GM23338 (cell line): Measurements from ENCODE around the gene AKT1S1. TPM values are rescaled to one million over a fixed set of nuclear protein-coding genes. Genes with fewer than 3 reads are reported as not detected.

Experiments used
- ATAC-seq: fragments of 200-7000 bp; cut with Tn5 transposase; 3 replicates; pipeline ENCODE4 v1.9.1; 2020
- DNase-seq: peaks from one replicate; pipeline ENCODE4 v3.0.0-alpha.2; 2015; ENCODE audit warnings: low spot score
- H2AFZ ChIP-seq: fragments of 200-600 bp; sonication (generic); 2 replicates; pipeline ENCODE4 v1.8.0; 2016; ENCODE audit warnings: antibody characterized with exemption, mild to moderate bottlenecking, moderate library complexity
- H3F3A ChIP-seq: fragments of 200-600 bp; sonication (generic); replicated peaks from 2 replicates; pipeline ENCODE4 v1.8.0; 2017; ENCODE audit warnings: antibody characterized with exemption, mixed run types, low read depth
- H3K27ac ChIP-seq: fragments of 200-600 bp; sonication (generic); 2 replicates; pipeline ENCODE4 v1.6.1; 2016; ENCODE audit warnings: low read depth
- H3K27me3 ChIP-seq: fragments of 200-600 bp; sonication (generic); 2 replicates; pipeline ENCODE4 v1.8.0; 2016; ENCODE audit warnings: mild to moderate bottlenecking, mixed run types, moderate library complexity; ENCODE audit not compliant: insufficient read depth
- H3K36me3 ChIP-seq: fragments of 200-600 bp; sonication (generic); 2 replicates; pipeline ENCODE4 v1.8.0; 2016; ENCODE audit warnings: mild to moderate bottlenecking; ENCODE audit not compliant: insufficient read depth
- H3K4me1 ChIP-seq: fragments of 200-600 bp; sonication (generic); 2 replicates; pipeline ENCODE4 v1.8.0; 2016; ENCODE audit warnings: mild to moderate bottlenecking, moderate library complexity; ENCODE audit not compliant: insufficient read depth
- H3K4me2 ChIP-seq: fragments of 200-600 bp; sonication (generic); 2 replicates; pipeline ENCODE4 v1.7.1; 2017; ENCODE audit warnings: mixed run types
- H3K4me3 ChIP-seq: fragments of 200-600 bp; sonication (generic); 2 replicates; pipeline ENCODE4 v1.6.1; 2016; ENCODE audit warnings: mixed run types
- H3K79me2 ChIP-seq: fragments of 200-600 bp; sonication (generic); replicated peaks from 2 replicates; pipeline ENCODE4 v1.8.0; 2017; ENCODE audit warnings: mild to moderate bottlenecking; ENCODE audit not compliant: insufficient read depth
- H3K9me2 ChIP-seq: fragments of 200-600 bp; sonication (generic); 2 replicates; pipeline ENCODE4 v1.8.0; 2017; ENCODE audit not compliant: insufficient read depth
- H4K20me1 ChIP-seq: fragments of 200-600 bp; sonication (generic); replicated peaks from 2 replicates; pipeline ENCODE4 v1.8.0; 2017; ENCODE audit warnings: mild to moderate bottlenecking; ENCODE audit not compliant: insufficient read depth
- H3K27ac Mint-ChIP-seq: 2 replicates; pipeline ENCODE4 v1.8.0; 2020; ENCODE audit warnings: inconsistent platforms, mild to moderate bottlenecking, moderate library complexity, mixed read lengths
- H3K27me3 Mint-ChIP-seq: 3 replicates; pipeline ENCODE4 v1.8.0; 2022; ENCODE audit warnings: low read depth, mild to moderate bottlenecking, moderate library complexity, mixed read lengths, inconsistent platforms; ENCODE audit not compliant: insufficient read depth, poor library complexity
- H3K36me3 Mint-ChIP-seq: 3 replicates; pipeline ENCODE4 v1.8.0; 2021; ENCODE audit warnings: low read depth, mild to moderate bottlenecking, inconsistent platforms, moderate library complexity, mixed read lengths
- H3K4me1 Mint-ChIP-seq: 3 replicates; pipeline ENCODE4 v1.8.0; 2020; ENCODE audit warnings: mild to moderate bottlenecking, inconsistent platforms, mixed read lengths
- H3K4me3 Mint-ChIP-seq: 3 replicates; pipeline ENCODE4 v1.8.0; 2021; ENCODE audit warnings: moderate library complexity, mild to moderate bottlenecking, inconsistent platforms, mixed read lengths
- H3K9me3 Mint-ChIP-seq: 3 replicates; pipeline ENCODE4 v1.8.0; 2020; ENCODE audit warnings: moderate library complexity, mild to moderate bottlenecking, inconsistent platforms, mixed read lengths
- CREB1 ChIP-seq: fragments of 250-450 bp; sonication (Bioruptor Pico); IDR thresholded peaks from 2 replicates; pipeline ENCODE4 v1.5.0; 2020; ENCODE audit warnings: low read depth, mild to moderate bottlenecking, moderate library complexity
- EZH2 ChIP-seq: fragments of 200-600 bp; sonication (generic); IDR thresholded peaks from one replicate; pipeline ENCODE4 v1.8.0; 2017; ENCODE audit warnings: antibody characterized with exemption, mild to moderate bottlenecking, low read depth; ENCODE audit not compliant: unreplicated experiment
- EZH2phosphoT487 ChIP-seq: fragments of 200-600 bp; sonication (generic); IDR thresholded peaks from one replicate; pipeline ENCODE4 v1.8.1; 2018; ENCODE audit warnings: antibody characterized with exemption; ENCODE audit not compliant: unreplicated experiment
- JUNB ChIP-seq: IDR thresholded peaks from one replicate; pipeline ENCODE4 v1.6.1; 2016; ENCODE audit warnings: antibody characterized with exemption; ENCODE audit not compliant: unreplicated experiment
- POLR2AphosphoS5 ChIP-seq: IDR thresholded peaks from 2 replicates; pipeline ENCODE4 v1.6.1; 2016; ENCODE audit warnings: antibody characterized with exemption, low read depth
- REST ChIP-seq: IDR thresholded peaks from one replicate; pipeline ENCODE4 v1.6.1; 2018; ENCODE audit warnings: antibody characterized with exemption; ENCODE audit not compliant: unreplicated experiment
- ZNF114 ChIP-seq: fragments of 250-450 bp; sonication (Bioruptor Pico); IDR thresholded peaks from 2 replicates; pipeline ENCODE4 v1.5.0; 2020; ENCODE audit warnings: mild to moderate bottlenecking, moderate library complexity
- ZNF331 ChIP-seq: fragments of 250-450 bp; sonication (Bioruptor Pico); IDR thresholded peaks from 2 replicates; pipeline ENCODE4 v1.5.0; 2020; ENCODE audit warnings: low read depth, mild to moderate bottlenecking, moderate library complexity
- polyA plus RNA-seq: library from polyadenylated mRNA; unstranded; fragments of >200 nt; fragmentation: Nextera tagmentation; extraction: Ambion mirVana; gene quantifications from 2 replicates; pipeline ENCODE4 v1.2.1, GENCODE V29; 2016
- total RNA-seq: library from RNA; depleted of rRNA; stranded (reverse); fragments of >200 nt; shearing (Covaris generic); gene quantifications from 2 replicates; pipeline ENCODE4 v1.2.3, GENCODE V29; 2014
- TF ChIP-seq, protein P1 (sequence below), 2 experiments: fragments of 200-600 bp in 1 of 2; sonication (generic) in 1 of 2; conservative IDR thresholded peaks; 2 replicates each; pipeline versions ENCODE4 v1.5.1 to v1.6.1; 2016 to 2017; ENCODE audit warnings: antibody characterized with exemption in 2 of 2, low read depth in 2 of 2, mild to moderate bottlenecking in 2 of 2, moderate library complexity in 1 of 2
- TF ChIP-seq, protein P2 (sequence below): IDR thresholded peaks from 2 replicates; pipeline ENCODE4 v1.6.1; 2016; ENCODE audit warnings: antibody characterized with exemption
- TF ChIP-seq, protein P3 (sequence below): fragments of 250-450 bp; sonication (Bioruptor Pico); IDR thresholded peaks from 2 replicates; pipeline ENCODE4 v1.5.0; 2020; ENCODE audit warnings: mild to moderate bottlenecking, moderate library complexity

AKT1S1 gene
- total and polyA plus RNA-seq, 2 experiments from 2014 or later, result 21.5 to 28.6 TPM

- TF ChIP-seq POLR2AphosphoS5, result no peak
- TF ChIP-seq ZNF114 (CRISPR knock-in tag), result no peak
- no peak for TF ChIP-seq CREB1 (CRISPR knock-in tag)
- TF ChIP-seq EZH2, result no peak
- TF ChIP-seq, protein P1, sequence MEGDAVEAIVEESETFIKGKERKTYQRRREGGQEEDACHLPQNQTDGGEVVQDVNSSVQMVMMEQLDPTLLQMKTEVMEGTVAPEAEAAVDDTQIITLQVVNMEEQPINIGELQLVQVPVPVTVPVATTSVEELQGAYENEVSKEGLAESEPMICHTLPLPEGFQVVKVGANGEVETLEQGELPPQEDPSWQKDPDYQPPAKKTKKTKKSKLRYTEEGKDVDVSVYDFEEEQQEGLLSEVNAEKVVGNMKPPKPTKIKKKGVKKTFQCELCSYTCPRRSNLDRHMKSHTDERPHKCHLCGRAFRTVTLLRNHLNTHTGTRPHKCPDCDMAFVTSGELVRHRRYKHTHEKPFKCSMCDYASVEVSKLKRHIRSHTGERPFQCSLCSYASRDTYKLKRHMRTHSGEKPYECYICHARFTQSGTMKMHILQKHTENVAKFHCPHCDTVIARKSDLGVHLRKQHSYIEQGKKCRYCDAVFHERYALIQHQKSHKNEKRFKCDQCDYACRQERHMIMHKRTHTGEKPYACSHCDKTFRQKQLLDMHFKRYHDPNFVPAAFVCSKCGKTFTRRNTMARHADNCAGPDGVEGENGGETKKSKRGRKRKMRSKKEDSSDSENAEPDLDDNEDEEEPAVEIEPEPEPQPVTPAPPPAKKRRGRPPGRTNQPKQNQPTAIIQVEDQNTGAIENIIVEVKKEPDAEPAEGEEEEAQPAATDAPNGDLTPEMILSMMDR (conservative IDR thresholded peaks at IDR 0.05; ENCODE audit: low read depth in 2 of 2), result no peak
- TF ChIP-seq EZH2phosphoT487, result no peak
- no peak for TF ChIP-seq ZNF331 (CRISPR knock-in tag)
- TF ChIP-seq, protein P2, sequence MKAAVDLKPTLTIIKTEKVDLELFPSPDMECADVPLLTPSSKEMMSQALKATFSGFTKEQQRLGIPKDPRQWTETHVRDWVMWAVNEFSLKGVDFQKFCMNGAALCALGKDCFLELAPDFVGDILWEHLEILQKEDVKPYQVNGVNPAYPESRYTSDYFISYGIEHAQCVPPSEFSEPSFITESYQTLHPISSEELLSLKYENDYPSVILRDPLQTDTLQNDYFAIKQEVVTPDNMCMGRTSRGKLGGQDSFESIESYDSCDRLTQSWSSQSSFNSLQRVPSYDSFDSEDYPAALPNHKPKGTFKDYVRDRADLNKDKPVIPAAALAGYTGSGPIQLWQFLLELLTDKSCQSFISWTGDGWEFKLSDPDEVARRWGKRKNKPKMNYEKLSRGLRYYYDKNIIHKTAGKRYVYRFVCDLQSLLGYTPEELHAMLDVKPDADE, result no peak
- TF ChIP-seq, protein P3, sequence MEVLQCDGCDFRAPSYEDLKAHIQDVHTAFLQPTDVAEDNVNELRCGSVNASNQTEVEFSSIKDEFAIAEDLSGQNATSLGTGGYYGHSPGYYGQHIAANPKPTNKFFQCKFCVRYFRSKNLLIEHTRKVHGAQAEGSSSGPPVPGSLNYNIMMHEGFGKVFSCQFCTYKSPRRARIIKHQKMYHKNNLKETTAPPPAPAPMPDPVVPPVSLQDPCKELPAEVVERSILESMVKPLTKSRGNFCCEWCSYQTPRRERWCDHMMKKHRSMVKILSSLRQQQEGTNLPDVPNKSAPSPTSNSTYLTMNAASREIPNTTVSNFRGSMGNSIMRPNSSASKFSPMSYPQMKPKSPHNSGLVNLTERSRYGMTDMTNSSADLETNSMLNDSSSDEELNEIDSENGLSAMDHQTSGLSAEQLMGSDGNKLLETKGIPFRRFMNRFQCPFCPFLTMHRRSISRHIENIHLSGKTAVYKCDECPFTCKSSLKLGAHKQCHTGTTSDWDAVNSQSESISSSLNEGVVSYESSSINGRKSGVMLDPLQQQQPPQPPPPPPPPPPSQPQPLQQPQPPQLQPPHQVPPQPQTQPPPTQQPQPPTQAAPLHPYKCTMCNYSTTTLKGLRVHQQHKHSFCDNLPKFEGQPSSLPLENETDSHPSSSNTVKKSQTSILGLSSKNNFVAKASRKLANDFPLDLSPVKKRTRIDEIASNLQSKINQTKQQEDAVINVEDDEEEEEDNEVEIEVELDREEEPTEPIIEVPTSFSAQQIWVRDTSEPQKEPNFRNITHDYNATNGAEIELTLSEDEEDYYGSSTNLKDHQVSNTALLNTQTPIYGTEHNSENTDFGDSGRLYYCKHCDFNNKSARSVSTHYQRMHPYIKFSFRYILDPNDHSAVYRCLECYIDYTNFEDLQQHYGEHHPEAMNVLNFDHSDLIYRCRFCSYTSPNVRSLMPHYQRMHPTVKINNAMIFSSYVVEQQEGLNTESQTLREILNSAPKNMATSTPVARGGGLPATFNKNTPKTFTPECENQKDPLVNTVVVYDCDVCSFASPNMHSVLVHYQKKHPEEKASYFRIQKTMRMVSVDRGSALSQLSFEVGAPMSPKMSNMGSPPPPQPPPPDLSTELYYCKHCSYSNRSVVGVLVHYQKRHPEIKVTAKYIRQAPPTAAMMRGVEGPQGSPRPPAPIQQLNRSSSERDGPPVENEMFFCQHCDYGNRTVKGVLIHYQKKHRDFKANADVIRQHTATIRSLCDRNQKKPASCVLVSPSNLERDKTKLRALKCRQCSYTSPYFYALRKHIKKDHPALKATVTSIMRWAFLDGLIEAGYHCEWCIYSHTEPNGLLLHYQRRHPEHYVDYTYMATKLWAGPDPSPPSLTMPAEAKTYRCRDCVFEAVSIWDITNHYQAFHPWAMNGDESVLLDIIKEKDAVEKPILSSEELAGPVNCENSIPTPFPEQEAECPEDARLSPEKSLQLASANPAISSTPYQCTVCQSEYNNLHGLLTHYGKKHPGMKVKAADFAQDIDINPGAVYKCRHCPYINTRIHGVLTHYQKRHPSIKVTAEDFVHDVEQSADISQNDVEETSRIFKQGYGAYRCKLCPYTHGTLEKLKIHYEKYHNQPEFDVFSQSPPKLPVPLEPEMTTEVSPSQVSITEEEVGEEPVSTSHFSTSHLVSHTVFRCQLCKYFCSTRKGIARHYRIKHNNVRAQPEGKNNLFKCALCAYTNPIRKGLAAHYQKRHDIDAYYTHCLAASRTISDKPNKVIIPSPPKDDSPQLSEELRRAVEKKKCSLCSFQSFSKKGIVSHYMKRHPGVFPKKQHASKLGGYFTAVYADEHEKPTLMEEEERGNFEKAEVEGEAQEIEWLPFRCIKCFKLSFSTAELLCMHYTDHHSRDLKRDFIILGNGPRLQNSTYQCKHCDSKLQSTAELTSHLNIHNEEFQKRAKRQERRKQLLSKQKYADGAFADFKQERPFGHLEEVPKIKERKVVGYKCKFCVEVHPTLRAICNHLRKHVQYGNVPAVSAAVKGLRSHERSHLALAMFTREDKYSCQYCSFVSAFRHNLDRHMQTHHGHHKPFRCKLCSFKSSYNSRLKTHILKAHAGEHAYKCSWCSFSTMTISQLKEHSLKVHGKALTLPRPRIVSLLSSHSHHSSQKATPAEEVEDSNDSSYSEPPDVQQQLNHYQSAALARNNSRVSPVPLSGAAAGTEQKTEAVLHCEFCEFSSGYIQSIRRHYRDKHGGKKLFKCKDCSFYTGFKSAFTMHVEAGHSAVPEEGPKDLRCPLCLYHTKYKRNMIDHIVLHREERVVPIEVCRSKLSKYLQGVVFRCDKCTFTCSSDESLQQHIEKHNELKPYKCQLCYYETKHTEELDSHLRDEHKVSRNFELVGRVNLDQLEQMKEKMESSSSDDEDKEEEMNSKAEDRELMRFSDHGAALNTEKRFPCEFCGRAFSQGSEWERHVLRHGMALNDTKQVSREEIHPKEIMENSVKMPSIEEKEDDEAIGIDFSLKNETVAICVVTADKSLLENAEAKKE (CRISPR knock-in tag), result no peak
- TF ChIP-seq REST, result no peak
- no peak for TF ChIP-seq JUNB
- no peaks in the 10 kb centered on the region for H3F3A ChIP-seq
Measured at GRCh38 chr19:49829200-49829599, 48.0 kb downstream of the AKT1S1 start.

More at GRCh38 chr19:49829200-49829599, 48.0 kb downstream of the AKT1S1 start:
- Histone ChIP-seq H3K4me1 (no peaks in the 10 kb centered on the region), H3K36me3 (no peaks in the 10 kb centered on the region), H3K27me3 (no peaks in the 10 kb centered on the region), H2AFZ (no peak overlapping the region), H3K9me2 (no peaks in the 10 kb centered on the region), H4K20me1 (no peaks in the 10 kb centered on the region; the same call in 1 of the 2 replicates), H3K4me3 (no peak overlapping the region), H3K27ac (no peak overlapping the region), H3K4me2 (no peak overlapping the region), H3K79me2 (peaks cover 5% of the 10 kb centered on the region; the same call in 1 of the 2 replicates)
- no peaks in the 10 kb centered on the region; the same call in 2 of the 3 replicates for H3K9me3 Mint-ChIP-seq
- ATAC-seq, result no peak
- H3K4me3 Mint-ChIP-seq, result no peak overlapping the region
- H3K4me1 Mint-ChIP-seq, result no peaks in the 10 kb centered on the region; the same call in 2 of the 3 replicates
- DNase-seq, result no peak
- H3K27me3 Mint-ChIP-seq, result peaks cover 9% of the 10 kb centered on the region
- peaks cover 19% of the 10 kb centered on the region for H3K36me3 Mint-ChIP-seq
- H3K27ac Mint-ChIP-seq, result no peak overlapping the region
